Measurements from ENCODE around the gene MDH1B. TPM values are rescaled to one million over a fixed set of nuclear protein-coding genes. Genes with fewer than 3 reads are reported as not detected.

The MDH1B gene
- total RNA-seq, 1 donor from 2014 or later = 0.12 TPM

- no peaks in the 10 kb centered on the region for H3K27me3 Mint-ChIP-seq
- intact Hi-C loops (cut with micrococcal nuclease) = loop anchor here (10.0 kb wide), 1 partner anchor 432 kb away; no protein-coding TSS in a partner anchor
- DNase-seq = no peak
- no peak overlapping the region for H3K4me3 Mint-ChIP-seq
- no peak overlapping the region for H3K27ac Mint-ChIP-seq
- no peaks in the 10 kb centered on the region for H3K4me1 Mint-ChIP-seq
- no peaks in the 10 kb centered on the region for H3K9me3 Mint-ChIP-seq
- peaks cover 41% of the 10 kb centered on the region for H3K36me3 Mint-ChIP-seq (ENCODE audit: low read depth)
Measured at GRCh38 chr2:206792645-206793044, 27.5 kb upstream of the MDH1B start.

GRCh38 chr2:206790311-206790935 lies 25.3 kb upstream of the MDH1B start:
- Mint-ChIP-seq H3K4me3 (no peak overlapping the region), H3K4me1 (peaks cover 3% of the 10 kb centered on the region), H3K36me3 (ENCODE audit: low read depth) (peaks cover 48% of the 10 kb centered on the region), H3K27me3 (no peaks in the 10 kb centered on the region), H3K27ac (no peak overlapping the region), H3K9me3 (no peaks in the 10 kb centered on the region)
- intact Hi-C loops (cut with micrococcal nuclease) = loop anchor here (10.0 kb wide), 1 partner anchor 434 kb away; no protein-coding TSS in a partner anchor
- no peak for DNase-seq

- H3K9me3 Mint-ChIP-seq = peaks cover 6% of the 10 kb centered on the region
- no peaks in the 10 kb centered on the region for H3K27me3 Mint-ChIP-seq
- peaks cover 14% of the 10 kb centered on the region for H3K4me1 Mint-ChIP-seq
- H3K4me3 Mint-ChIP-seq = no peak overlapping the region
- peaks cover 62% of the 10 kb centered on the region for H3K36me3 Mint-ChIP-seq (ENCODE audit: low read depth)
- peak overlapping the region; percentile 3 for H3K27ac Mint-ChIP-seq
- intact Hi-C loops (cut with micrococcal nuclease) = no loop called here
- DNase-seq = no peak
Measured at GRCh38 chr2:206784559-206785353, 19.6 kb upstream of the MDH1B start.

GRCh38 chr2:206783718-206784117 lies 18.6 kb upstream of the MDH1B start:
- no peak overlapping the region for H3K4me3 Mint-ChIP-seq
- peaks cover 13% of the 10 kb centered on the region for H3K9me3 Mint-ChIP-seq
- intact Hi-C loops (cut with micrococcal nuclease) = no loop called here
- no peaks in the 10 kb centered on the region for H3K27me3 Mint-ChIP-seq
- peaks cover 67% of the 10 kb centered on the region for H3K36me3 Mint-ChIP-seq (ENCODE audit: low read depth)
- H3K27ac Mint-ChIP-seq = no peak overlapping the region
- DNase-seq = no peak
- H3K4me1 Mint-ChIP-seq = peaks cover 23% of the 10 kb centered on the region

GRCh38 chr2:206780671-206781070 lies 15.5 kb upstream of the MDH1B start:
- Mint-ChIP-seq H3K27me3 (no peaks in the 10 kb centered on the region), H3K9me3 (peaks cover 22% of the 10 kb centered on the region), H3K36me3 (ENCODE audit: low read depth) (peaks cover 82% of the 10 kb centered on the region), H3K4me3 (no peak overlapping the region), H3K4me1 (peaks cover 23% of the 10 kb centered on the region), H3K27ac (no peak overlapping the region)
- intact Hi-C loops (cut with micrococcal nuclease) = loop anchor here (2.0 kb wide), 2 partner anchors 16 to 88 kb away; partner anchors contain the start of genes FASTKD2 and MDH1B
- DNase-seq = no peak

- Mint-ChIP-seq H3K36me3 (ENCODE audit: low read depth) (peaks cover 84% of the 10 kb centered on the region), H3K4me1 (peaks cover 14% of the 10 kb centered on the region), H3K27ac (no peak overlapping the region), H3K9me3 (peaks cover 22% of the 10 kb centered on the region), H3K27me3 (no peaks in the 10 kb centered on the region), H3K4me3 (no peak overlapping the region)
- intact Hi-C loops (cut with micrococcal nuclease) = no loop called here
- no peak for DNase-seq
Measured at GRCh38 chr2:206776432-206776831, 11.3 kb upstream of the MDH1B start.

- Mint-ChIP-seq H3K4me1 (peaks cover 15% of the 10 kb centered on the region), H3K4me3 (no peak overlapping the region), H3K36me3 (ENCODE audit: low read depth) (peaks cover 83% of the 10 kb centered on the region), H3K27ac (no peak overlapping the region), H3K27me3 (no peaks in the 10 kb centered on the region), H3K9me3 (peaks cover 17% of the 10 kb centered on the region)
- no peak for DNase-seq
- intact Hi-C loops (cut with micrococcal nuclease) = no loop called here
Measured at GRCh38 chr2:206774871-206775270, 9.7 kb upstream of the MDH1B start.

GRCh38 chr2:206766057-206766930 lies 1.2 kb upstream of the MDH1B start:
- H3K36me3 Mint-ChIP-seq (ENCODE audit: low read depth) = peaks cover 32% of the 10 kb centered on the region
- peak overlapping the region; percentile 95 for H3K4me3 Mint-ChIP-seq
- H3K4me1 Mint-ChIP-seq = peaks cover 29% of the 10 kb centered on the region
- H3K27ac Mint-ChIP-seq = peak overlapping the region; percentile 99
- intact Hi-C loops (cut with micrococcal nuclease) = loop anchor here (5.0 to 10.0 kb wide), 2 partner anchors 74 to 211 kb away; no protein-coding TSS in a partner anchor
- DNase-seq = no peak
- H3K27me3 Mint-ChIP-seq = peaks cover 4% of the 10 kb centered on the region
- no peaks in the 10 kb centered on the region for H3K9me3 Mint-ChIP-seq

- intact Hi-C loops (cut with micrococcal nuclease) = loop anchor here (1.0 to 10.0 kb wide), 8 partner anchors 16 to 947 kb away; partner anchors contain the start of genes CCNYL1, CREB1, EEF1B2 and METTL21A
- peaks cover 6% of the 10 kb centered on the region for H3K27me3 Mint-ChIP-seq
- H3K4me1 Mint-ChIP-seq = peaks cover 26% of the 10 kb centered on the region
- peaks cover 20% of the 10 kb centered on the region for H3K36me3 Mint-ChIP-seq (ENCODE audit: low read depth)
- H3K27ac Mint-ChIP-seq = peak overlapping the region; percentile 99
- no peaks in the 10 kb centered on the region for H3K9me3 Mint-ChIP-seq
- H3K4me3 Mint-ChIP-seq = peak overlapping the region; percentile 95
- no peak for DNase-seq
Measured at GRCh38 chr2:206764673-206765241, 371 bp downstream of the MDH1B start.

- H3K4me3 Mint-ChIP-seq = no peak overlapping the region
- peaks cover 31% of the 10 kb centered on the region for H3K27me3 Mint-ChIP-seq
- H3K9me3 Mint-ChIP-seq = no peaks in the 10 kb centered on the region
- DNase-seq = no peak
- no peak overlapping the region for H3K27ac Mint-ChIP-seq
- no peaks in the 10 kb centered on the region for H3K4me1 Mint-ChIP-seq
- no peaks in the 10 kb centered on the region for H3K36me3 Mint-ChIP-seq (ENCODE audit: low read depth)
- intact Hi-C loops (cut with micrococcal nuclease) = no loop called here
Measured at GRCh38 chr2:206756816-206757215, 8.3 kb downstream of the MDH1B start.

GRCh38 chr2:206740800-206741199 lies 24.3 kb downstream of the MDH1B start:
- Mint-ChIP-seq H3K9me3 (no peaks in the 10 kb centered on the region), H3K27me3 (peaks cover 13% of the 10 kb centered on the region), H3K27ac (no peak overlapping the region), H3K4me3 (no peak overlapping the region), H3K4me1 (peaks cover 3% of the 10 kb centered on the region), H3K36me3 (ENCODE audit: low read depth) (no peaks in the 10 kb centered on the region)
- DNase-seq = no peak
- intact Hi-C loops (cut with micrococcal nuclease) = no loop called here

- no peak for DNase-seq
- H3K9me3 Mint-ChIP-seq = no peaks in the 10 kb centered on the region
- no peaks in the 10 kb centered on the region for H3K36me3 Mint-ChIP-seq (ENCODE audit: low read depth)
- intact Hi-C loops (cut with micrococcal nuclease) = no loop called here
- H3K4me3 Mint-ChIP-seq = no peak overlapping the region
- peaks cover 11% of the 10 kb centered on the region for H3K27me3 Mint-ChIP-seq
- no peak overlapping the region for H3K27ac Mint-ChIP-seq
- peaks cover 3% of the 10 kb centered on the region for H3K4me1 Mint-ChIP-seq
Measured at GRCh38 chr2:206739271-206739670, 25.9 kb downstream of the MDH1B start.

- Mint-ChIP-seq H3K4me1 (peaks cover 3% of the 10 kb centered on the region), H3K27me3 (peaks cover 10% of the 10 kb centered on the region), H3K4me3 (no peak overlapping the region), H3K9me3 (no peaks in the 10 kb centered on the region), H3K27ac (no peak overlapping the region), H3K36me3 (ENCODE audit: low read depth) (no peaks in the 10 kb centered on the region)
- no peak for DNase-seq
- intact Hi-C loops (cut with micrococcal nuclease) = no loop called here
Measured at GRCh38 chr2:206736935-206737334, 28.2 kb downstream of the MDH1B start.
